ENCODE results near the gene RPA4. TPM values are rescaled to one million over a fixed set of nuclear protein-coding genes. Genes with fewer than 3 reads are reported as not detected.

RPA4 gene
- total RNA-seq, 1 donor from 2014 or later, result 0.83 TPM

Other genes with a start within 250 kb of the RPA4 start
- gene DIAPH2, start 199.1 kb upstream of the RPA4 start, total RNA-seq, result 9.2 and 10.8 TPM in 2 replicates

Data from T-helper 1 cell treated with Interleukin-12 subunit alpha and Interleukin-12 subunit beta and Interleukin-4 antibody, amounts not matched to agents 30 ng/mL and 1 ng/mL, for 36 hours (primary cell).